ENCODE results near the gene MEMO1. TPM values are rescaled to one million over a fixed set of nuclear protein-coding genes. Genes with fewer than 3 reads are reported as not detected.

The MEMO1 gene
- total and polyA plus RNA-seq, 12 donors = 22.7 to 64.3 (median 42.3) TPM

DNA sequence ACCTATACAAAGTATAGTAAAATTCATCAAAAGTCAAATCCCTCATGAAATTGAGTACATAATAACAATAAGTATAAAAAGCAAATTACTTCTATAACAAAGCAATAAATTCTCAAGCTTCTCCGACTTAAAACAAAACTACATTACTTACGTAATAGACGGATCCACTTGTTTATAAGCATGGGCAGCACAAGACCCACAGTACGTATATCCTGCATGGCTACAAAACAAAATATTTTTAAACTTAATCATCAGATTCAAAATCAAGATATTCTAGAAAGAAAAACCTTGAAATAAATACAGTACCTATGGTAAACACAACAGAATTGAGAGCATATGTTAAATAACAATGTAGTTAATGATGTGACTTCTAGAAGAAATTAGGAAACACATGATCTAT, 78.9 kb downstream of the MEMO1 start:
- Histone ChIP-seq H3K27me3 (no peaks in the 10 kb centered on the region), H3K4me1 (replicated peaks in 1 of 2) (no peaks in the 10 kb centered on the region), H3K36me3 (replicated peaks in 1 of 2) (no peaks in the 10 kb centered on the region), H3K4me3 (no peak overlapping the region), H3K9me3 (replicated peaks in 1 of 3) (no peaks in the 10 kb centered on the region), H3K27ac (no peak overlapping the region)
- intact Hi-C loops (cut with DNase I) = no loop called here
- TF ChIP-seq, protein P1, sequence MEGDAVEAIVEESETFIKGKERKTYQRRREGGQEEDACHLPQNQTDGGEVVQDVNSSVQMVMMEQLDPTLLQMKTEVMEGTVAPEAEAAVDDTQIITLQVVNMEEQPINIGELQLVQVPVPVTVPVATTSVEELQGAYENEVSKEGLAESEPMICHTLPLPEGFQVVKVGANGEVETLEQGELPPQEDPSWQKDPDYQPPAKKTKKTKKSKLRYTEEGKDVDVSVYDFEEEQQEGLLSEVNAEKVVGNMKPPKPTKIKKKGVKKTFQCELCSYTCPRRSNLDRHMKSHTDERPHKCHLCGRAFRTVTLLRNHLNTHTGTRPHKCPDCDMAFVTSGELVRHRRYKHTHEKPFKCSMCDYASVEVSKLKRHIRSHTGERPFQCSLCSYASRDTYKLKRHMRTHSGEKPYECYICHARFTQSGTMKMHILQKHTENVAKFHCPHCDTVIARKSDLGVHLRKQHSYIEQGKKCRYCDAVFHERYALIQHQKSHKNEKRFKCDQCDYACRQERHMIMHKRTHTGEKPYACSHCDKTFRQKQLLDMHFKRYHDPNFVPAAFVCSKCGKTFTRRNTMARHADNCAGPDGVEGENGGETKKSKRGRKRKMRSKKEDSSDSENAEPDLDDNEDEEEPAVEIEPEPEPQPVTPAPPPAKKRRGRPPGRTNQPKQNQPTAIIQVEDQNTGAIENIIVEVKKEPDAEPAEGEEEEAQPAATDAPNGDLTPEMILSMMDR (IDR thresholded peaks at IDR 0.05) = no peak
- no peak for TF ChIP-seq POLR2A (IDR thresholded peaks at IDR 0.05)
- DNase-seq = no peak
- 93 to 95% (median 94%) methylated on average over 4 of the region's 4 CpGs for WGBS, 4 donors

DNA sequence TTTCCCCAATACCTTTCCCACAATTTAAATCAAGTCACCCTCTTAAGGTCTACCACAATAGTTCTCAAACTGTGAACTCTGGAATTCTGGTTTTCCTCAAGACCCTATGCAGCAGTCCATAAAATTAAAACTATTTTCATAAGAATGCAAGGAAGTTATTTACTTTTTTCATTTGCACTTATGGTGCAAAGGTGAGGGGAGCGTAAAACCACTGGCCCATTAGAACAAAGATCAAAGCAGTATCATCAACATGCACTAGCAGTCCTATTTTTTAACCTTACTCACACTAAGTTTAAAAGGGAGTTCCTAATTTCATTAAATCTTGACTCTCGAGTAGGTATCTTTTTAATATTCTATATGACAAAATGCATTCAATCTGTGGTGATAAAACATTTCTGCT, 85.3 kb downstream of the MEMO1 start:
- intact Hi-C loops (cut with DNase I) = no loop called here
- no peak overlapping the region for H3K27ac ChIP-seq
- no peaks in the 10 kb centered on the region for H3K4me1 ChIP-seq (replicated peaks in 1 of 2)
- no peak overlapping the region for H3K4me3 ChIP-seq
- no peak for DNase-seq
- no peaks in the 10 kb centered on the region for H3K27me3 ChIP-seq
- peaks cover 0 to 7% of the 10 kb centered on the region in 2 donors for H3K36me3 ChIP-seq (replicated peaks in 1 of 2)
- 96 to 98% (median 97%) methylated on average over 2 of the region's 2 CpGs for WGBS, 4 donors
- H3K9me3 ChIP-seq (replicated peaks in 1 of 3) = no peaks in the 10 kb centered on the region
- no peak for TF ChIP-seq POLR2A (IDR thresholded peaks at IDR 0.05)
- TF ChIP-seq, protein P1 (IDR thresholded peaks at IDR 0.05) = no peak

DNA sequence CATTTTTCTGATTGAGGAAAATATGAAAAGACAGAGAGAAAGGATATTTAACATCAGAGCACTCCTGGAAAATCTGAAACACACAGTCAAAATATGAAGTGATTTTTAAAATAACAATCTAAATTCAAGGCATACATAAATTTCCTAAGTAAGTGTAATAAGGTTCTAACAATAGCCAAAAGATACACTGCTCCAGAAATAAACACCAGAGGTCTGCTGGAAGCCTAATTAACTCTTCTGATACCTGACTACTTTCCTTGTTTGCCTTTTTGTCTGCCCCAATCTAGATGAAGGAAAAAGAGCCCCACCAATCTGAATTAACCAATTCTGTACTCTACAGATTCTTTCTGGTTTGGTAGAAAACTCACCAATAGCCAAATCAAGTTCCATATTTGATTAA, 87.1 kb downstream of the MEMO1 start:
- H3K4me3 ChIP-seq = no peak overlapping the region
- intact Hi-C loops (cut with DNase I) = no loop called here
- TF ChIP-seq, protein P1 (IDR thresholded peaks at IDR 0.05) = no peak
- no peak for TF ChIP-seq POLR2A (IDR thresholded peaks at IDR 0.05)
- no peaks in the 10 kb centered on the region for H3K4me1 ChIP-seq (replicated peaks in 1 of 2)
- no peaks in the 10 kb centered on the region for H3K27me3 ChIP-seq
- no peak overlapping the region for H3K27ac ChIP-seq
- no peaks in the 10 kb centered on the region for H3K9me3 ChIP-seq (replicated peaks in 1 of 3)
- DNase-seq = no peak
- peaks cover 0 to 7% of the 10 kb centered on the region in 2 donors for H3K36me3 ChIP-seq (replicated peaks in 1 of 2)

DNA sequence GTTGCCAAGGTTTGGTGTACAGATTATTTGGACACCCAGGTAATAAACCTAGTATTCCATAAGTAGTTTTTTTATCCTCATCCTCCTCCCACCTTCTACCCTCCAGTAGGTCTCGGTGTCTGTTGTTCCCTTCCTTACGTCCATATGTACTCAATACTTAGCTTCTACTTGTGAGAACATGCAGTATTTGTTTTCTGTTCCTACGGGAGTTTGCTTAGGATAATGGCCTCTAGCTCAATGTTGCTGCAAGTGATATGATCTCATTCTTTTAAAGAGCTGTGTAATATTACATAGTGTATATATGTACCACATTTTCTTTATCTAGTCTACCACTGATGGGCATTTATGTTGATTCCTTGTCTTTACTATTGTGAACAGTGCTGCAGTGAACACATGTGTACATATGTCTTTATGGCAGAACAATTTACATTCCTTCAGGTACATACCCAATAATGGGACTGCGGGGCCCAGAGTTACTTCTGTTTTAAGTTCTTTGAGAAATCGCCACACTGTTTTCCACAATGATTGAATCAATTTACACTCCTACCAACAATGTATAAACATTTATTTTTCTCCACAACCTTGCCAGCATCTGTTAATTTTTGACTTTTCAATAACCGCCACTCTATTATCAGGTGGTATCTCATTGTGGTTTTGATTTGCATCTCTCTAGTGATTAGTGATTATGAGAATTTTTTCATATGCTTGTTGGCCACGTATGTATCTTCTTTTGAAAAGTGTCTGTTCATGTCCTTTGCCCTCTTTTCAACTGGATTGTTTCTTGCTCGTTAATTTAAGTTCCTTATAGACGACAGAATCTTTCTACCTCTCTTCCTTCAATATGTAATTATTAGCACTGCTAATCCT, 88.0 kb downstream of the MEMO1 start:
- intact Hi-C loops (cut with DNase I) = no loop called here
- DNase-seq = no peak
- Histone ChIP-seq H3K36me3 (replicated peaks in 1 of 2) (peaks cover 0 to 7% of the 10 kb centered on the region in 2 donors), H3K27me3 (no peaks in the 10 kb centered on the region), H3K4me1 (replicated peaks in 1 of 2) (no peaks in the 10 kb centered on the region), H3K4me3 (no peak overlapping the region), H3K27ac (no peak overlapping the region), H3K9me3 (replicated peaks in 1 of 3) (no peaks in the 10 kb centered on the region)
- WGBS, 4 donors = 94 to 96% (median 95%) methylated on average over 9 of the region's 9 CpGs
- TF ChIP-seq POLR2A (IDR thresholded peaks at IDR 0.05) = no peak
- TF ChIP-seq, protein P1 (IDR thresholded peaks at IDR 0.05) = no peak
